Measurements from ENCODE around the gene CDH13.

Gene CDH13

DNA sequence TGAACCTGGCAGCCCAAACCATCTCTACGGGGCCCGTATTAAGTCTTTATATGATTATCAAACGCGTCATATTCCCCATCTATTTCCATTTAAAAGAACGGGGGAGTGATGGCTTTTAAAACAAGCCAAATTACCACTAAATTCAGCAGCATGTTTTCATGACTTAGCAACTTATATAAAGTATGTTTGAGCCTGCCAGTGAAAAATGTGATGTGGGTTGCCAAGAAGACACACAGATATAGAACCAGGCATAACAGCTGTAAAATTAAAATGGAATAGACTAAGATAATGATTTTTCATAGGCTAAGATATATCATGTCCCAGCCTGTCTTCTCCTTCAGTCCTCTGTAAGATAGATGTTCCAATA lies 1136.2 kb downstream of the CDH13 start:
- DNase-seq (ENCODE audit: low spot score) (no peak), ATAC-seq (ENCODE audit: low read depth) (no peak)
- H3K4me3 ChIP-seq (ENCODE audit: severe bottlenecking) = no peak overlapping the region
- H3K27me3 ChIP-seq (ENCODE audit: insufficient read depth, poor library complexity, severe bottlenecking) = no peaks in the 10 kb centered on the region
- no peak overlapping the region for H3K27ac ChIP-seq (ENCODE audit: poor library complexity, severe bottlenecking)
- TF ChIP-seq, protein P1, sequence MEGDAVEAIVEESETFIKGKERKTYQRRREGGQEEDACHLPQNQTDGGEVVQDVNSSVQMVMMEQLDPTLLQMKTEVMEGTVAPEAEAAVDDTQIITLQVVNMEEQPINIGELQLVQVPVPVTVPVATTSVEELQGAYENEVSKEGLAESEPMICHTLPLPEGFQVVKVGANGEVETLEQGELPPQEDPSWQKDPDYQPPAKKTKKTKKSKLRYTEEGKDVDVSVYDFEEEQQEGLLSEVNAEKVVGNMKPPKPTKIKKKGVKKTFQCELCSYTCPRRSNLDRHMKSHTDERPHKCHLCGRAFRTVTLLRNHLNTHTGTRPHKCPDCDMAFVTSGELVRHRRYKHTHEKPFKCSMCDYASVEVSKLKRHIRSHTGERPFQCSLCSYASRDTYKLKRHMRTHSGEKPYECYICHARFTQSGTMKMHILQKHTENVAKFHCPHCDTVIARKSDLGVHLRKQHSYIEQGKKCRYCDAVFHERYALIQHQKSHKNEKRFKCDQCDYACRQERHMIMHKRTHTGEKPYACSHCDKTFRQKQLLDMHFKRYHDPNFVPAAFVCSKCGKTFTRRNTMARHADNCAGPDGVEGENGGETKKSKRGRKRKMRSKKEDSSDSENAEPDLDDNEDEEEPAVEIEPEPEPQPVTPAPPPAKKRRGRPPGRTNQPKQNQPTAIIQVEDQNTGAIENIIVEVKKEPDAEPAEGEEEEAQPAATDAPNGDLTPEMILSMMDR (IDR thresholded peaks at IDR 0.05; ENCODE audit: poor library complexity, severe bottlenecking) = no peak
- no peaks in the 10 kb centered on the region for H3K9me3 ChIP-seq (ENCODE audit: severe bottlenecking)
- H3K4me1 ChIP-seq (ENCODE audit: insufficient read depth, poor library complexity, severe bottlenecking) = no peaks in the 10 kb centered on the region
- H3K36me3 ChIP-seq (ENCODE audit: low read depth) = no peaks in the 10 kb centered on the region

- DNase-seq (ENCODE audit: low spot score) (no peak), ATAC-seq (ENCODE audit: low read depth) (no peak)
- Histone ChIP-seq H3K27ac (ENCODE audit: poor library complexity, severe bottlenecking) (no peak overlapping the region), H3K27me3 (ENCODE audit: insufficient read depth, poor library complexity, severe bottlenecking) (no peaks in the 10 kb centered on the region), H3K9me3 (ENCODE audit: severe bottlenecking) (no peaks in the 10 kb centered on the region), H3K4me1 (ENCODE audit: insufficient read depth, poor library complexity, severe bottlenecking) (no peaks in the 10 kb centered on the region), H3K36me3 (ENCODE audit: low read depth) (no peaks in the 10 kb centered on the region), H3K4me3 (ENCODE audit: severe bottlenecking) (no peak overlapping the region)
- TF ChIP-seq, protein P1 (IDR thresholded peaks at IDR 0.05; ENCODE audit: poor library complexity, severe bottlenecking) = no peak
Measured at GRCh38 chr16:83768986-83769385, 1142.2 kb downstream of the CDH13 start.

GRCh38 chr16:83769397-83770008 lies 1142.7 kb downstream of the CDH13 start:
- TF ChIP-seq, protein P1 (IDR thresholded peaks at IDR 0.05; ENCODE audit: poor library complexity, severe bottlenecking) = no peak
- ATAC-seq (ENCODE audit: low read depth) = no peak
- no peak for DNase-seq (ENCODE audit: low spot score)
- Histone ChIP-seq H3K27me3 (ENCODE audit: insufficient read depth, poor library complexity, severe bottlenecking) (no peaks in the 10 kb centered on the region), H3K9me3 (ENCODE audit: severe bottlenecking) (no peaks in the 10 kb centered on the region), H3K27ac (ENCODE audit: poor library complexity, severe bottlenecking) (no peak overlapping the region), H3K4me1 (ENCODE audit: insufficient read depth, poor library complexity, severe bottlenecking) (no peaks in the 10 kb centered on the region), H3K36me3 (ENCODE audit: low read depth) (no peaks in the 10 kb centered on the region), H3K4me3 (ENCODE audit: severe bottlenecking) (no peak overlapping the region)

DNA sequence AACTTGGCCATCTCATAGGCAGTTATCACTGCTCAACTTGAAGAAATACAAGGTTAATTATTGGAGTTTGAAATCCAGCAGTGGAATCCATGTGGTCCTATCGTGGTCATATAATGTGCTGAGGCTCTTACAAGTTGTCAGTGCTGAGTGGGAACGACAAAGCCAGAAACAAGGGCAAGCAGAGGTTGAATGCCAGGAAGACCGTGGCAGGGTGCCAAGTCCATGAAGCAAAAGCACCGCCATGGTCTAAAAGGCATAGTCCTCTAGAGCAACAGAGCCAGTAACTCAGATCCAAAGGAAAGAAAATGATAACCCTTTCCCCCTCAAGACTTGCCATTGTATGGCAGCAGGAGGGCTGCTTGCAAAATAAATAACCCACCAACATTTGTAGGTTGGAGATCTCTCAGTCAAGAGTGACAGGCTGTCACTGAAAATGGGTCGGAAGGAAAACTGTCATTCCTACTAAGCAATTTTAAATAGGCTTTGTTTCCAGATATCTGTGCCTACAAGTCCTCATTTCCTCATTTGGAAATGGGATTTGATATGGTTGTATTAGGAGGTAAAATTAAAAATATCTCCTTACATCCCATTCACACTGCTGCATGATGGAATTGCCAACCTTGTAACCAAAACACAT lies 1144.7 kb downstream of the CDH13 start:
- H3K36me3 ChIP-seq (ENCODE audit: low read depth) = no peaks in the 10 kb centered on the region
- ATAC-seq (ENCODE audit: low read depth) = no peak
- H3K9me3 ChIP-seq (ENCODE audit: severe bottlenecking) = no peaks in the 10 kb centered on the region
- no peak overlapping the region for H3K27ac ChIP-seq (ENCODE audit: poor library complexity, severe bottlenecking)
- H3K4me3 ChIP-seq (ENCODE audit: severe bottlenecking) = no peak overlapping the region
- no peaks in the 10 kb centered on the region for H3K4me1 ChIP-seq (ENCODE audit: insufficient read depth, poor library complexity, severe bottlenecking)
- TF ChIP-seq, protein P1 (IDR thresholded peaks at IDR 0.05; ENCODE audit: poor library complexity, severe bottlenecking) = no peak
- DNase-seq (ENCODE audit: low spot score) = no peak
- no peaks in the 10 kb centered on the region for H3K27me3 ChIP-seq (ENCODE audit: insufficient read depth, poor library complexity, severe bottlenecking)

- no peaks in the 10 kb centered on the region for H3K36me3 ChIP-seq (ENCODE audit: low read depth)
- TF ChIP-seq, protein P1 (IDR thresholded peaks at IDR 0.05; ENCODE audit: poor library complexity, severe bottlenecking) = no peak
- H3K27ac ChIP-seq (ENCODE audit: poor library complexity, severe bottlenecking) = no peak overlapping the region
- no peaks in the 10 kb centered on the region for H3K27me3 ChIP-seq (ENCODE audit: insufficient read depth, poor library complexity, severe bottlenecking)
- H3K9me3 ChIP-seq (ENCODE audit: severe bottlenecking) = no peaks in the 10 kb centered on the region
- no peaks in the 10 kb centered on the region for H3K4me1 ChIP-seq (ENCODE audit: insufficient read depth, poor library complexity, severe bottlenecking)
- ATAC-seq (ENCODE audit: low read depth) (no peak), DNase-seq (ENCODE audit: low spot score) (no peak)
- no peak overlapping the region for H3K4me3 ChIP-seq (ENCODE audit: severe bottlenecking)
Measured at GRCh38 chr16:83772806-83773205, 1146.0 kb downstream of the CDH13 start.

Data from RWPE2 (cell line).